Activated CD4-positive, alpha-beta T cell treated with anti-CD3 and anti-CD28 coated beads, Interleukin-2, amount 50 U/mL, for 16 hours (primary cell): ENCODE data around the gene CLPSL1.

Source experiments
- DNase-seq: peaks from one replicate; pipeline ENCODE4 v3.0.0-alpha.2; 2020

The CLPSL1 gene

DNA sequence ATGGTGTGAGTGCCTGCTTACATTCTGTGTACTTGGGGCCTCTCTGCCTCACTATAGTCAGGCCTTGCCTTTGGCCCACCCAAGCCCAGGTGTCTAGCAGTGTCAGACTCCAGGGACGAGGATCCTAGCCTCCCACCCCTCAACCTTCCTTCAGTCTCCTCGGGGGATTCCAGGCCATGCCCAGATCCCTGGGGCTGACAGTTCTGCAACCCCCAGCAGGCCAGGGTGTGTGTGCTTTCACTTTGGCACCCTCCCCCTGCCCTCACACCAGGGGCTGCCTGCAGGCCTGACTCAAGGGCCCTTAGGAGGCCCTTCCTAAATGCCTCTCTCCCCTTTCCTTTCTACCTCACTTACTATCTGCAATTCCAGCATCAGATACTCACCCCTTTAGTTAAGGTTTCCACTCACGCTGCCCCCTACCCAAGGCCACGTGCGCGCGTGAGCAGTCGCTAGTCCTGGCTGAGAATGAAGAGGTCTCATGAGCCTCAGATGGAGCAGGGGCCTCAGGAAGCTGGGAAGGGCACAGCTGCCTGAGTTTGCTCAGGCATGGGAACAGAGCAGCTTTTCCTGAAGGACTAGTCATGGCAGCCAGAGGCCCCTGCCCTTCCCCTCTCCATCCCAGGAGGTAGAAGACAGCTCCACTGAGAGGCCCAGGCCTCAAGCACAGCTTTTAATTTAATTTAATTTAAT, 17.2 kb downstream of the CLPSL1 start:
- no peak for DNase-seq

DNA sequence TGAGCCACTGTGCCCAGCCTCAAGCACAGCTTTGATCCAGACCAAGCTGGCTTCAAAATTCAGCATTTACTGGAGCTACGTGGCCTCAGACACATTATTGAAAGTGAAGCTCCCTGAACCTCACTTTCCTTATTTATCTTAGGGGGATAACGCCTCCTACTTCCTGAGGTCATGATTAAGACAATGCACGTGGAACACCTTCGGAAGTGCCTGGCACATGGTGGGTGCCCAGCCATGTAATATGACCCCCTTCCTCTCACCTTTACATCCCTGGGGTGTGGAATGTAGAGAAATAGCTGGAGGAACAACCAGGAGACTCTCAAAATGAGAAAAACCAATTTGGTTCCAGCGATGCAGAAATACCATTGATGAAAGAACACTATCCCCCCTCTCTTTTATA, 17.9 kb downstream of the CLPSL1 start:
- DNase-seq = no peak

DNA sequence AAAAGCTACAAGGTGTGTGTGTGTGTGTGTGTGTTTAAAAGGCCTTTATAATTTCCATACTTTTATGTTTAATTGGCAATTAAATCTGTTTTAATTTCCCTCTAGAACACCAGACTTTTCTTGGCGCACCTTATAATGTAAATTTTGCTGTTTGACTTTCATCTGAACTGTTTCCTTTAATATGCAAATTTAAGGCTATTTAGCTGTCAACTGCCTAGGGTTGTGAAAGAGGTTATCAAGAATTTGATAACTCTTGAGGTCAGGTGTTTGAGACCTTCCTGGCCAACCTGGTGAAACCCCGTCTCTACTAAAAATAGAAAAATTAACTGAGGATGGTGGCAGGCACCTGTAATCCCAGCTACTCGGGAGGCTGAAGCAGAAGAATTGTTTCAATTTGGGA, 20.3 kb downstream of the CLPSL1 start:
- DNase-seq = no peak

- peak; percentile 14 for DNase-seq
These were observed 24.3 kb downstream of the CLPSL1 start, which contains the start of gene LHFPL5 for GRCh38 chr6:35804996-35805736. Gene LHFPL5, plus strand, starts transcription at chr6:35805352. Its CDS starts 319 bp downstream, at chr6:35805671.

GRCh38 chr6:35808688-35809087, 27.9 kb downstream of the CLPSL1 start:
- no peak for DNase-seq

DNA sequence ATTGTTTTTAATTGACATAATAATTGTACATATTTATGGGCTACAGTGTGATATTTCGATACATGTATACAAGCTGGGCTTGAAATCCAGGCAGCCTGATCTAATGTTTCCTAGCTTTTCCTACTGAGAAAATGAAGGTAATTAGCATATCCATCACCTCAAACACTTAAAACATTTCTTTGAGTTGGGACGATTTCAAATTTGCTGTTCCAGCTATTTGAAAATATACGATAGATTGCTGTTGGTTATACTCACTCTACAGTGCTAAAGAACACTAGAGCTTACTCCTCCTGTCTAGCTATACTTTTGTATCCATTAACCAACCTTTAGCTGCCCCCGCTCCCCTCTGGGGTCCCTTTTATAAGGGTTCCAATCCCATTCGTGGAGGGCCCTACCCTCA, 29.0 kb downstream of the CLPSL1 start:
- no peak for DNase-seq

- DNase-seq = peak; percentile 9
These were observed 30.3 kb downstream of the CLPSL1 start for GRCh38 chr6:35810971-35811698.

DNA sequence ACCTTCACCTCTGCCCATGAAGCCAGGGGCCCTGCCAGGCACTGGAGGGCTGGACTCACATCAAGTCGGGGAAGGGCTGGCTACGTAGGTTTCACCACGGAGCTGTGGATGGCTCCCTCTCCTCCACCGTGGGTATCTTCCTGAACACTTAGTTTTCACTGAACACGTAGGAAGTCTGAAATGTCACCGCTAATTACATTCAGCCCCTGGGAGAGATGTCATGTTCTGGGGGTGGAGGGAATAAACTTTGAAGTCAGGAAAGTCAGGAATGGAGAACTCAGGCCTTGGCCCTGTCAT, 30.8 kb downstream of the CLPSL1 start:
- DNase-seq = no peak

DNA sequence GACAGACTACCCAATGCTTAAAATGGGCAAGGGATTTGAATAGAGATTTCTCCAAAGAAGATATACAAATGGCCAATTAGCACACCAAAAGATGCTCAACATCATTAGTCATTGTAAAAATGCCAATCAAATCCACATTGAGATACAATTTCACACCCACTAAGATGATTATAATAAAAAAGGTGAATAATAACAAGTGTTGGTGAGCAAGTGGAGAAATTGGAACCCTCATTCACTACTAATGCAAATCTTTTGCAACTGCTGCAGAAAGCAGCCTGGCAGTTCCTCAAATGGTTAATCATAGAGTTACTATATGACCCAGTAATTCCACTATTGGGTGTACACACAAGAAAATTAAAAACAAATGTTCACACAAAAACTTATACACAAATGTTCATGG, 36.7 kb downstream of the CLPSL1 start:
- DNase-seq = no peak

DNA sequence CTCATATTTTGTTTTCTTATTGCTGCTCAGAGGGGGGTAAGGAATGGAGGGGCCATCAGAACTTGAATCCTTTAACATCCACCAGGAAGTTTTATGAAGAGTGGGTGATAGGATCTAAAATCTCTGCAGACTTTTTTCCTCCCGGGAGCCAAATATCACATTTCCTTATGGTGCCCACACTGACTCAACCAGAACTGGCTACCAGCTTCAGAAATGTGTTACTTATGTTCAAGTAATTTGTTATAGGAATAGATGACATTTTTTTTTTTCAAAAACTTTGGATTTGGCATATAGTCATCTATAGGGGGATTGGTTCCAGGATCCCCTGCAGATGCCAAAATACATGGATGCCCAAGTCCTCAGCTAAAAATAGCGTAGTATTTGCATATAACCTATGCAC, 42.8 kb downstream of the CLPSL1 start:
- DNase-seq = no peak

- no peak for DNase-seq
These were observed 43.9 kb downstream of the CLPSL1 start for GRCh38 chr6:35824552-35825192.

DNA sequence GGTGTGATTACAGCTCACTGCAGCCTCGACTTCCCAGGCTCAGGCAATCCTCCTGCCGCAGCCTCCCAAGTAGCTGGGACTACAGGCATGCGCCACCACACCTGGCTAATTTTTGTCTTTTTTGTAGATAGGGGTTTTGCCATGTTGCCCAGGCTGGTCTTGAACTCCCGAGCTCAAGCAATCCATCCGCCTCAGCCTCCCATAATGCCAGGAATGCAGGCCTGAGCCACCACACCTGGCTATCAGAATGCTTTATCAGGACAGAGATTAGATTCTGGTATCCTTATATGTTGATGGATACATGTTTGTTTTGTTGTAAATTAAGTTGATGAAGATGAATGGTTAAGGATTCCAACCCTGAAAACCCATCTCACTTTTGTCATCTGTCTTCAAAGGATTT, 48.5 kb downstream of the CLPSL1 start:
- no peak for DNase-seq

DNA sequence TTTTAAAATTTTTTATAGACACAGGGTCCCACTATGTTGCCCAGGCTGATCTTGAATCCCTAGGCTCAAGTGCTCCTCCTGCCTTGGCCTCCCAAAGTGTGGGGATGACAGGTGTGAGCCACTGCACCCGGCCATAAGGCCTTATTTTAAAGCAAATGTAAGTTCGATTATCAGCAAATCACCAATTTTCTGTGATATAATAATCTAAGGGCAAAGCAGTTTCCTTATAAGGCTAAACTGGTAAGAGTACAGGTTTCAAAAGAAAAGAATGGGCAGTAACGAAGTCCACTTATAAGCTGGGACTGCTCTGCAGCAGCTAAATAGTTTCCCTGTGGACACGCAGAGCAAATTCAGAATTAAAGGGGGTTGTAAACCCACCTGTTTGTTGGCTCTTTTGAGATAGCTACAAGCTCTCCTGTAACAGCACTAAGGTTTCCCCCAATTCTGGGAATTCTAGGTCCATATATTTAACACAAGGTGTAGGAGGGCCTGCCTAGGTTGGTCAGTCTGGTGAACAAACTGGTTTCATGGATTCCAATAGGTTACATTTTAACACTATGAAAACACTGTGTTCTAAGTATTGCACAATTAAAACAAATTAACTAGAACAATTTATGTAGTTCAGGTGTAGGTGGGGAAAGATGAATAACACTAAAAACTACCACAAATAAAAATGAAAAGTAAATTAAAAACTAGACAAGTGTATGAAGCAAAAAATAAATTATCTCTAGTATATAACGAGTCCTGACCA, 50.6 kb downstream of the CLPSL1 start:
- no peak for DNase-seq

GRCh38 chr6:35833536-35833935, 52.7 kb downstream of the CLPSL1 start:
- DNase-seq = no peak
